ENCODE results near the gene RPA1.

RPA1 gene

GRCh38 chr17:1802429-1802828, 27.4 kb upstream of the RPA1 start:
- no peak overlapping the region for H3K4me3 ChIP-seq (ENCODE audit: low read depth, low read length)
- ChIA-PET CTCF (interaction anchor here (0.7 to 1.5 kb wide), 2 partner anchors 19 to 73 kb away, joined by 3 to 7 read pairs; no protein-coding TSS in a partner anchor), POLR2A (no interaction called here)
- H3K9me3 ChIP-seq (ENCODE audit: control insufficient read depth, insufficient read depth, low read depth, low read length) = no peaks in the 10 kb centered on the region
- TF ChIP-seq SCRT1 (tag by site-specific recombination; IDR thresholded peaks at IDR 0.05; ENCODE audit: borderline replicate concordance) (no peak), YY2 (tag by site-specific recombination; IDR thresholded peaks at IDR 0.05) (no peak), ZNF488 (tag by site-specific recombination; IDR thresholded peaks at IDR 0.05) (no peak), ZNF629 (tag by site-specific recombination; IDR thresholded peaks at IDR 0.05) (no peak)
- H3K36me3 ChIP-seq (ENCODE audit: control insufficient read depth in 2 of 2, insufficient read depth in 1 of 2, low read length in 2 of 2) = peaks cover 37 to 76% of the 10 kb centered on the region in 2 experiments
- no peaks in the 10 kb centered on the region for H3K4me1 ChIP-seq (ENCODE audit: control insufficient read depth, insufficient read depth, low read length)
- H3K27ac ChIP-seq (ENCODE audit: extremely low read depth, low read depth, low read length) = no peak overlapping the region

GRCh38 chr17:1803280-1803679, 26.5 kb upstream of the RPA1 start:
- Histone ChIP-seq H3K9me3 (ENCODE audit: control insufficient read depth, insufficient read depth, low read depth, low read length) (no peaks in the 10 kb centered on the region), H3K36me3 (ENCODE audit: control insufficient read depth in 2 of 2, insufficient read depth in 1 of 2, low read length in 2 of 2) (peaks cover 34 to 76% of the 10 kb centered on the region in 2 experiments), H3K4me1 (ENCODE audit: control insufficient read depth, insufficient read depth, low read length) (no peaks in the 10 kb centered on the region), H3K4me3 (ENCODE audit: low read depth, low read length) (no peak overlapping the region), H3K27ac (ENCODE audit: extremely low read depth, low read depth, low read length) (no peak overlapping the region)
- ChIA-PET CTCF (interaction anchor here (1.5 kb wide), 1 partner anchor 20 kb away, joined by 7 read pairs; no protein-coding TSS in a partner anchor), POLR2A (interaction anchor here (0.5 to 0.7 kb wide), 2 partner anchors 22 to 30 kb away, joined by 3 to 7 read pairs; no protein-coding TSS in a partner anchor)
- TF ChIP-seq ZIC2 (tag by site-specific recombination; IDR thresholded peaks at IDR 0.05) (no peak), ZNF18 (tag by site-specific recombination; IDR thresholded peaks at IDR 0.05) (no peak), ZNF658 (tag by site-specific recombination; IDR thresholded peaks at IDR 0.05) (no peak), ZNF449 (tag by site-specific recombination; IDR thresholded peaks at IDR 0.05) (no peak), ZNF677 (tag by site-specific recombination; IDR thresholded peaks at IDR 0.05) (no peak), ZSCAN23 (tag by site-specific recombination; IDR thresholded peaks at IDR 0.05) (no peak), ZNF513 (tag by site-specific recombination; IDR thresholded peaks at IDR 0.05) (no peak), ZFHX2 (tag by site-specific recombination; conservative IDR thresholded peaks at IDR 0.05) (no peak), ZNF223 (tag by site-specific recombination; IDR thresholded peaks at IDR 0.05) (no peak), SETDB1 (IDR thresholded peaks at IDR 0.05; ENCODE audit: insufficient read length, low read length) (no peak), ZNF571 (tag by site-specific recombination; IDR thresholded peaks at IDR 0.05) (no peak), ZBTB44 (tag by site-specific recombination; IDR thresholded peaks at IDR 0.05) (no peak), ZNF843 (tag by site-specific recombination; IDR thresholded peaks at IDR 0.05) (no peak), ZNF391 (tag by site-specific recombination; IDR thresholded peaks at IDR 0.05; ENCODE audit: borderline replicate concordance, low read depth) (no peak), REPIN1 (tag by site-specific recombination; IDR thresholded peaks at IDR 0.05; ENCODE audit: low read depth) (no peak), ZNF426 (tag by site-specific recombination; IDR thresholded peaks at IDR 0.05) (no peak), ZNF501 (tag by site-specific recombination; IDR thresholded peaks at IDR 0.05) (no peak)

Measured in HEK293 (cell line).